Neural crest cell (in vitro differentiated cells): ENCODE results near the gene ERC2. TPM values are rescaled to one million over a fixed set of nuclear protein-coding genes. Genes with fewer than 3 reads are reported as not detected.
"Not testable (repeated sequence)": the region's sequence is repeated elsewhere in the genome, so short reads cannot be mapped to it uniquely, and the experiment has no call there.

ENCODE experiments used
- DNase-seq: peaks from one replicate; pipeline ENCODE4 v3.0.0; 2021; ENCODE audit warnings: low read depth, mixed read lengths, low spot score
- H3K27ac Mint-ChIP-seq: one replicate; pipeline ENCODE4 v1.8.0; 2021; ENCODE audit warnings: mild to moderate bottlenecking, mixed read lengths; ENCODE audit not compliant: unreplicated experiment
- H3K27me3 Mint-ChIP-seq: 2 replicates; pipeline ENCODE4 v1.8.0; 2021; ENCODE audit warnings: low read depth, mild to moderate bottlenecking, mixed read lengths
- H3K36me3 Mint-ChIP-seq: 2 replicates; pipeline ENCODE4 v1.8.0; 2021; ENCODE audit warnings: low read depth, mild to moderate bottlenecking, mixed read lengths
- H3K4me1 Mint-ChIP-seq: 2 replicates; pipeline ENCODE4 v1.8.0; 2021; ENCODE audit warnings: mixed read lengths
- H3K4me3 Mint-ChIP-seq: one replicate; pipeline ENCODE4 v1.8.0; 2021; ENCODE audit warnings: mild to moderate bottlenecking, mixed read lengths
- H3K9me3 Mint-ChIP-seq: 2 replicates; pipeline ENCODE4 v1.8.0; 2021; ENCODE audit warnings: mixed read lengths
- CTCF ChIP-seq: fragments of 200-600 bp; sonication (generic); conservative IDR thresholded peaks from 2 replicates; pipeline ENCODE4 v1.5.0; 2021; ENCODE audit warnings: antibody characterized with exemption, mild to moderate bottlenecking
- total RNA-seq: library from RNA; stranded (reverse); gene quantifications from 2 replicates; pipeline ENCODE4 v1.2.1, GENCODE V29; 2021

Gene ERC2
- total RNA-seq, 1 donor from 2014 or later = 13.5 TPM

- no peaks in the 10 kb centered on the region for H3K27me3 Mint-ChIP-seq
- H3K27ac Mint-ChIP-seq = no peak overlapping the region
Measured at GRCh38 chr3:55855311-55855710, 613.0 kb downstream of the ERC2 start.

GRCh38 chr3:55854494-55854893 lies 613.8 kb downstream of the ERC2 start:
- H3K27ac Mint-ChIP-seq = peak overlapping the region; percentile 97
- H3K4me1 Mint-ChIP-seq = peaks cover 25% of the 10 kb centered on the region
- H3K4me3 Mint-ChIP-seq = no peak overlapping the region
- TF ChIP-seq CTCF = no peak
- H3K36me3 Mint-ChIP-seq = no peaks in the 10 kb centered on the region
- no peaks in the 10 kb centered on the region for H3K27me3 Mint-ChIP-seq
- DNase-seq = no peak
- no peaks in the 10 kb centered on the region for H3K9me3 Mint-ChIP-seq

More at GRCh38 chr3:55855311-55855710, 613.0 kb downstream of the ERC2 start:
- Mint-ChIP-seq H3K9me3 (no peaks in the 10 kb centered on the region), H3K4me3 (no peak overlapping the region), H3K36me3 (no peaks in the 10 kb centered on the region), H3K4me1 (peaks cover 33% of the 10 kb centered on the region)
- no peak for TF ChIP-seq CTCF
- no peak for DNase-seq

- Mint-ChIP-seq H3K9me3 (no peaks in the 10 kb centered on the region), H3K4me3 (no peak overlapping the region), H3K27me3 (no peaks in the 10 kb centered on the region), H3K27ac (no peak overlapping the region), H3K4me1 (peaks cover 17% of the 10 kb centered on the region), H3K36me3 (peaks cover 5% of the 10 kb centered on the region)
- no peak for DNase-seq
- no peak for TF ChIP-seq CTCF
Measured at GRCh38 chr3:55852326-55852725, 615.9 kb downstream of the ERC2 start.

GRCh38 chr3:55842204-55842603 lies 626.1 kb downstream of the ERC2 start:
- no peak overlapping the region for H3K4me3 Mint-ChIP-seq
- no peak for TF ChIP-seq CTCF
- peaks cover 12% of the 10 kb centered on the region for H3K36me3 Mint-ChIP-seq
- no peak for DNase-seq
- peaks cover 8% of the 10 kb centered on the region for H3K9me3 Mint-ChIP-seq
- H3K27ac Mint-ChIP-seq = no peak overlapping the region
- no peaks in the 10 kb centered on the region for H3K4me1 Mint-ChIP-seq
- H3K27me3 Mint-ChIP-seq = no peaks in the 10 kb centered on the region

- peak; percentile 4 for DNase-seq
- Mint-ChIP-seq H3K36me3 (peaks cover 27% of the 10 kb centered on the region), H3K27ac (peak overlapping the region; percentile 71), H3K4me3 (peak overlapping the region; percentile 19), H3K4me1 (peaks cover 27% of the 10 kb centered on the region)
- H3K27me3 Mint-ChIP-seq, H3K9me3 Mint-ChIP-seq: not testable (repeated sequence)
Measured at GRCh38 chr3:55831876-55832275, 636.4 kb downstream of the ERC2 start.

- H3K27ac Mint-ChIP-seq = no peak overlapping the region
- DNase-seq = no peak
- no peak overlapping the region for H3K4me3 Mint-ChIP-seq
- H3K27me3 Mint-ChIP-seq = no peaks in the 10 kb centered on the region
- peaks cover 34% of the 10 kb centered on the region for H3K4me1 Mint-ChIP-seq
- no peak for TF ChIP-seq CTCF
- H3K9me3 Mint-ChIP-seq = peaks cover 7% of the 10 kb centered on the region
- H3K36me3 Mint-ChIP-seq = peaks cover 25% of the 10 kb centered on the region
Measured at GRCh38 chr3:55828712-55829111, 639.6 kb downstream of the ERC2 start.
